Astrocyte (in vitro differentiated cells and primary cell): ENCODE data around the gene SCUBE1. TPM values are rescaled to one million over a fixed set of nuclear protein-coding genes. Genes with fewer than 3 reads are reported as not detected.
"Not testable (repeated sequence)": the region's sequence is repeated elsewhere in the genome, so short reads cannot be mapped to it uniquely, and the experiment has no call there.

Experiments
- DNase-seq: peaks from one replicate; pipeline ENCODE4 v3.0.0-alpha.2; 2010; ENCODE audit warnings: low read depth
- FAIRE-seq: peaks from 2 replicates; lab custom pipeline; 2011; peaks lifted over from hg19 to GRCh38; lab: Jason Lieb, UNC
- H2AFZ ChIP-seq: 2 replicates; pipeline ENCODE4 v1.6.0; 2012; ENCODE audit warnings: low read depth, low read length, inconsistent platforms
- H3K27ac ChIP-seq: 2 replicates; pipeline ENCODE4 v1.5.1; 2011; ENCODE audit warnings: low read depth, low read length, inconsistent platforms
- H3K27me3 ChIP-seq: 2 replicates; pipeline ENCODE4 v1.6.0; 2011; ENCODE audit warnings: low read length, inconsistent platforms; ENCODE audit not compliant: insufficient read depth
- H3K36me3 ChIP-seq: 2 replicates; pipeline ENCODE4 v1.5.1; 2011; ENCODE audit warnings: low read length, inconsistent platforms; ENCODE audit not compliant: insufficient read depth
- H3K4me1 ChIP-seq: 2 replicates; pipeline ENCODE4 v1.5.1; 2011; ENCODE audit warnings: low read length, inconsistent platforms; ENCODE audit not compliant: insufficient read depth
- H3K4me2 ChIP-seq: 2 replicates; pipeline ENCODE4 v1.6.0; 2012; ENCODE audit warnings: low read length, inconsistent platforms
- H3K4me3 ChIP-seq: 2 replicates; pipeline ENCODE4 v1.5.1; 2011; ENCODE audit warnings: low read depth, mild to moderate bottlenecking, low read length, inconsistent platforms; ENCODE audit not compliant: insufficient read depth
- H3K79me2 ChIP-seq: 2 replicates; pipeline ENCODE4 v1.6.0; 2012; ENCODE audit warnings: mild to moderate bottlenecking, low read length, inconsistent platforms; ENCODE audit not compliant: insufficient read depth
- H3K9ac ChIP-seq: 2 replicates; pipeline ENCODE4 v1.6.0; 2012; ENCODE audit warnings: mild to moderate bottlenecking, low read length, inconsistent platforms
- H3K9me3 ChIP-seq: 2 replicates; pipeline ENCODE4 v1.5.1; 2012; ENCODE audit warnings: low read depth, mild to moderate bottlenecking, low read length, inconsistent platforms; ENCODE audit not compliant: insufficient read depth
- H4K20me1 ChIP-seq: 2 replicates; pipeline ENCODE4 v1.6.0; 2012; ENCODE audit warnings: low read length, inconsistent platforms; ENCODE audit not compliant: insufficient read depth
- H3K27ac Mint-ChIP-seq: one replicate; pipeline ENCODE4 v1.8.0; 2021; ENCODE audit warnings: mild to moderate bottlenecking, mixed read lengths; ENCODE audit not compliant: unreplicated experiment
- H3K27me3 Mint-ChIP-seq: one replicate; pipeline ENCODE4 v1.8.0; 2021; ENCODE audit warnings: low read depth, mixed read lengths; ENCODE audit not compliant: unreplicated experiment
- H3K36me3 Mint-ChIP-seq: one replicate; pipeline ENCODE4 v1.8.0; 2021; ENCODE audit warnings: low read depth, mixed read lengths; ENCODE audit not compliant: unreplicated experiment
- H3K4me1 Mint-ChIP-seq: one replicate; pipeline ENCODE4 v1.8.0; 2021; ENCODE audit warnings: low read depth, mixed read lengths; ENCODE audit not compliant: unreplicated experiment
- H3K4me3 Mint-ChIP-seq: one replicate; pipeline ENCODE4 v1.8.0; 2021; ENCODE audit warnings: mild to moderate bottlenecking, moderate library complexity, mixed read lengths; ENCODE audit not compliant: unreplicated experiment
- H3K9me3 Mint-ChIP-seq: one replicate; pipeline ENCODE4 v1.8.0; 2021; ENCODE audit warnings: mild to moderate bottlenecking, mixed read lengths; ENCODE audit not compliant: unreplicated experiment
- EZH2 ChIP-seq: IDR thresholded peaks from 2 replicates; pipeline ENCODE4 v1.6.1; 2012; ENCODE audit warnings: mild to moderate bottlenecking, low read length, inconsistent platforms; ENCODE audit not compliant: insufficient read depth
- total RNA-seq: library from RNA; stranded (reverse); gene quantifications from 2 replicates; pipeline ENCODE4 v1.2.1, GENCODE V29; 2021
- TF ChIP-seq, protein P1 (sequence below): IDR thresholded peaks from 2 replicates; pipeline ENCODE4 v1.5.1; 2011; ENCODE audit warnings: low read depth, mild to moderate bottlenecking, inconsistent platforms, low read length, moderate library complexity; ENCODE audit not compliant: insufficient read depth

The SCUBE1 gene
- total RNA-seq, 1 donor from 2014 or later, result 0.07 TPM

DNA sequence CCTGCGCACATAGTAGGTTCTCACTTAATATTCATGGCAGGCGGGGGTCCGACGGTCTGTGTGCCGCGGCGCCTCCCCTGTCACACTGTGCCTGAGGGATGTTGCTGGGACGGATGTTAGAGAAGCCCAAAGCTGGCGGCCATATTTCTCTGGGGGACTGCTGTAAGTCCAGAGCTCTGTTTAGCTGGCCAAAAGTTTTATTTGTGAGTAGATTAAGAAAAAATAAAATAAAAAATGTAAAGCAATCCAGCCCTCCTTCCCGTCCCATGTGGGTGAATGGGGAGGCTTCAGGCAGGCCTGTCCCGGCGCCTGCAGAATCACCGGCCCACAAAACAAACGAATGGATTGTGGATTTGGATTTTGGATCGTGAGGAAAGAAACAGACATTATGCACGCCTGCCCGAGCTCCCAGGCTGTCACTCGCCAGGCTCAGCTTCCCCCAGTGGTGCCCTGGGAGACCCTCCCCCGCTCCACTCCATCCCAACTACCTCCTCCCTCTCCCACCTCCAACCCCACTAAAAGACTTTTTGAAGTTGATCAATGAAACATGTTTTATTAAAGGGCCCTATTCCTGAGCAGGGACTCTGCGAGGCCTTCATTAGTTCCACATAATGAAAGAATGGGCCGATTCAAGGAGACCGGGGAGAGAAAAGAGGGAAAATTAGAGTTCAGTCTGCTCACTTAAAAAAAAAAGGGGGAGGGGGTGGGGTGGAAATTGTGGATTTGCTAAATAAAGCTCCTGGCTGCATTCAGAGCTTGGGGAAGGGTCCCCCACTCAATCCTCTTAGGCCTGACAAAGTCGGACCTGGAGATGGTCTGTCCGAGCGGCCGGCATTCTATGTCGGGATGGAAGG is 20.4 kb upstream of the SCUBE1 start:
- Mint-ChIP-seq H3K4me3 (no peak overlapping the region), H3K27ac (no peak overlapping the region), H3K4me1 (no peaks in the 10 kb centered on the region), H3K36me3 (peaks cover 4% of the 10 kb centered on the region), H3K9me3 (peaks cover 6% of the 10 kb centered on the region), H3K27me3 (peaks cover 45% of the 10 kb centered on the region)
- no peak overlapping the region for H3K27ac ChIP-seq
- TF ChIP-seq, protein P1, sequence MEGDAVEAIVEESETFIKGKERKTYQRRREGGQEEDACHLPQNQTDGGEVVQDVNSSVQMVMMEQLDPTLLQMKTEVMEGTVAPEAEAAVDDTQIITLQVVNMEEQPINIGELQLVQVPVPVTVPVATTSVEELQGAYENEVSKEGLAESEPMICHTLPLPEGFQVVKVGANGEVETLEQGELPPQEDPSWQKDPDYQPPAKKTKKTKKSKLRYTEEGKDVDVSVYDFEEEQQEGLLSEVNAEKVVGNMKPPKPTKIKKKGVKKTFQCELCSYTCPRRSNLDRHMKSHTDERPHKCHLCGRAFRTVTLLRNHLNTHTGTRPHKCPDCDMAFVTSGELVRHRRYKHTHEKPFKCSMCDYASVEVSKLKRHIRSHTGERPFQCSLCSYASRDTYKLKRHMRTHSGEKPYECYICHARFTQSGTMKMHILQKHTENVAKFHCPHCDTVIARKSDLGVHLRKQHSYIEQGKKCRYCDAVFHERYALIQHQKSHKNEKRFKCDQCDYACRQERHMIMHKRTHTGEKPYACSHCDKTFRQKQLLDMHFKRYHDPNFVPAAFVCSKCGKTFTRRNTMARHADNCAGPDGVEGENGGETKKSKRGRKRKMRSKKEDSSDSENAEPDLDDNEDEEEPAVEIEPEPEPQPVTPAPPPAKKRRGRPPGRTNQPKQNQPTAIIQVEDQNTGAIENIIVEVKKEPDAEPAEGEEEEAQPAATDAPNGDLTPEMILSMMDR, result no peak
- TF ChIP-seq EZH2, result no peak
- H4K20me1 ChIP-seq, result no peaks in the 10 kb centered on the region
- DNase-seq (no peak), FAIRE-seq (no peak)
- no peaks in the 10 kb centered on the region for H3K4me1 ChIP-seq
- no peak overlapping the region for H2AFZ ChIP-seq
- H3K79me2 ChIP-seq, result no peaks in the 10 kb centered on the region
- H3K4me2 ChIP-seq, result no peak overlapping the region
- H3K9me3 ChIP-seq, result no peaks in the 10 kb centered on the region
- peaks cover 21% of the 10 kb centered on the region for H3K27me3 ChIP-seq
- no peak overlapping the region for H3K9ac ChIP-seq
- no peaks in the 10 kb centered on the region for H3K36me3 ChIP-seq
- no peak overlapping the region for H3K4me3 ChIP-seq

DNA sequence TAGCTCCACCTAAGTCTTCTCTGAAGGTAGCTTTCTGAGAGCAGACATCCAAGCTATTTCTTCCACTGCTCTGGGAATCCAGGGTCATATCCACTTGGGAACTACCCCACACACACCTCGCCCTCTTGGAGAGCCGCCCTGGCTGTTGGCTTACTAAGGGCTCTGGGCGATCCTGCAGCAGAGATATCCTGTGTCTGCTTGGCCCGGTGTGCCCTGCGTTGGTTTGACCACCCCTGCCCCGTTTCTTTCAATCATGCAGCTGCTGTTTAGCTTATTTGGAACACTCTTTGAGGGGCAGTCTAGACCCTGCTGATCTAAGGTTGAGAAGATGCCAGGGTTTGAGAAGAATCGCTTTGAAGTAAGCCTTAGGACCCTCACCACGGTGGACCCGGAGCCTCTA is 17.4 kb upstream of the SCUBE1 start:
- Histone ChIP-seq H3K27ac (no peak overlapping the region), H3K27me3 (peaks cover 17% of the 10 kb centered on the region), H3K4me1 (no peaks in the 10 kb centered on the region), H3K9ac (no peak overlapping the region), H4K20me1 (no peaks in the 10 kb centered on the region), H2AFZ (no peak overlapping the region), H3K4me3 (no peak overlapping the region), H3K36me3 (no peaks in the 10 kb centered on the region), H3K79me2 (no peaks in the 10 kb centered on the region), H3K9me3 (no peaks in the 10 kb centered on the region), H3K4me2 (no peak overlapping the region)
- Mint-ChIP-seq H3K4me1 (no peaks in the 10 kb centered on the region), H3K4me3 (no peak overlapping the region), H3K36me3 (peaks cover 3% of the 10 kb centered on the region), H3K27me3 (peaks cover 44% of the 10 kb centered on the region), H3K27ac (no peak overlapping the region), H3K9me3 (peaks cover 1% of the 10 kb centered on the region)
- FAIRE-seq (no peak), DNase-seq (no peak)
- TF ChIP-seq EZH2, result no peak
- TF ChIP-seq, protein P1, result no peak

DNA sequence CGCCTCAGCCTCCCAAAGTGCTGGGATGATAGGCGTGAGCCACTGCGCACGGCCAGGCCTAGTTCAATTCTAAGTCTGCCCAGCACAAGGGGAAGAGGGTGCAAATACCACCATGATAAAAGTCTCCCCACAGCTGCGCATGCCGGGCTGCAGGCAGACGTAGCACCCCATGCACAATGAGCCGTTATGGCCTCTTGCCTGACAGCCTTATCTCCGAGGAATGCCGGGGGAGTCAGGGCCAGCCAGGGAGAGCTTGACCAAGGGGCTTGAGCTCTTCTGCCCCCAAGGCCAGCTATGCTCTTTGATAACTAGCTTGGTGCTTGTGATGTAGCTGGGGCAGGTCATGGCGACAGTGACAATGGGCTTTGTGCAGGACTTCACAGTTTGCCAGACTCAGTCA is 13.7 kb upstream of the SCUBE1 start:
- Mint-ChIP-seq H3K4me3 (no peak overlapping the region), H3K27ac (no peak overlapping the region), H3K4me1 (no peaks in the 10 kb centered on the region), H3K27me3 (peaks cover 46% of the 10 kb centered on the region), H3K9me3 (no peaks in the 10 kb centered on the region), H3K36me3 (peaks cover 2% of the 10 kb centered on the region)
- H3K4me3 ChIP-seq, result no peak overlapping the region
- peaks cover 6% of the 10 kb centered on the region for H3K27me3 ChIP-seq
- DNase-seq (no peak), FAIRE-seq (no peak)
- H3K36me3 ChIP-seq, result no peaks in the 10 kb centered on the region
- H3K79me2 ChIP-seq, result no peaks in the 10 kb centered on the region
- no peak overlapping the region for H3K4me2 ChIP-seq
- H2AFZ ChIP-seq, result no peak overlapping the region
- H4K20me1 ChIP-seq, result no peaks in the 10 kb centered on the region
- H3K27ac ChIP-seq, result no peak overlapping the region
- no peaks in the 10 kb centered on the region for H3K4me1 ChIP-seq
- H3K9ac ChIP-seq, result no peak overlapping the region
- H3K9me3 ChIP-seq, result no peaks in the 10 kb centered on the region
- TF ChIP-seq, protein P1, result no peak
- TF ChIP-seq EZH2, result no peak

DNA sequence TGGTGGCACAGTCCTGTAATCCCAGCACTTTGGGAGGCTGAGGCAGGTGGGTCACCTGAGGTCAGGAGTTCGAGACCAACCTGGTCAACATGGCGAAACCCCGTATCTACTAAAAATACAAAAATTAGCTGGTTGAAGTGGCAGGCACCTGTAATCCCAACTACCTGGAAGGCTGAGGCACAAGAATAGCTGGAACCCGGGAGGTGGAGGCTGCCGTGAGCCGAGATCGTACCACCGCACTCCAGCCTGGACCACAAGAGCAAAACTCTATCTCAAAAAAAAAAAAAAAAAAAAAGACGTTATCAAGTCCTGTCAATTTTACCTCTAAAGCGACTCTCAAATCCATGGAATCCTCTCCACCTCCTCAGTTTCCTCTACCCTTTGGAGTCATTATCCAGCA is 12.5 kb upstream of the SCUBE1 start:
- not testable (repeated sequence) for H3K9me3 Mint-ChIP-seq, H3K4me2 ChIP-seq, H2AFZ ChIP-seq, DNase-seq, H4K20me1 ChIP-seq, H3K79me2 ChIP-seq, H3K27ac Mint-ChIP-seq, H3K9me3 ChIP-seq, H3K9ac ChIP-seq, H3K4me3 Mint-ChIP-seq, H3K27ac ChIP-seq, H3K36me3 ChIP-seq, FAIRE-seq, H3K36me3 Mint-ChIP-seq, H3K27me3 ChIP-seq, H3K4me3 ChIP-seq, H3K4me1 Mint-ChIP-seq, H3K4me1 ChIP-seq
- peaks cover 51% of the 10 kb centered on the region for H3K27me3 Mint-ChIP-seq
